Omental fat pad (tissue), 4 donors: ENCODE results near the gene CSHL1. TPM values are rescaled to one million over a fixed set of nuclear protein-coding genes. Genes with fewer than 3 reads are reported as not detected.
A peak's percentile ranks its signal among the peaks of the same experiment; 100 is the strongest.
"Not testable (repeated sequence)": the region's sequence is repeated elsewhere in the genome, so short reads cannot be mapped to it uniquely, and the experiment has no call there.

Experiments used
- ATAC-seq: fragments of 150-250 bp; one replicate; pipeline ENCODE4 v1.9.1; 2016; ENCODE audit warnings: mild to moderate bottlenecking, moderate library complexity; ENCODE audit not compliant: low FRiP score
- DNase-seq: peaks from one replicate; pipeline ENCODE4 v3.0.0-alpha.2; 2019; ENCODE audit warnings: low spot score
- total RNA-seq, 4 donors: library from RNA; depleted of rRNA; stranded (reverse); fragments of >200 nt; gene quantifications; one replicate each; pipeline ENCODE4 v1.1.0, GENCODE V29; 2016
- TF ChIP-seq, protein P1 (sequence below), 3 donors: fragments of 450-650 bp; IDR thresholded peaks; one replicate each; pipeline ENCODE4 v1.5.1; 2016 to 2017; ENCODE audit warnings: antibody characterized with exemption in 3 of 3, mild to moderate bottlenecking in 3 of 3, moderate library complexity in 2 of 3

CSHL1 gene
- total RNA-seq, 4 donors from 2014 or later = not detected

DNA sequence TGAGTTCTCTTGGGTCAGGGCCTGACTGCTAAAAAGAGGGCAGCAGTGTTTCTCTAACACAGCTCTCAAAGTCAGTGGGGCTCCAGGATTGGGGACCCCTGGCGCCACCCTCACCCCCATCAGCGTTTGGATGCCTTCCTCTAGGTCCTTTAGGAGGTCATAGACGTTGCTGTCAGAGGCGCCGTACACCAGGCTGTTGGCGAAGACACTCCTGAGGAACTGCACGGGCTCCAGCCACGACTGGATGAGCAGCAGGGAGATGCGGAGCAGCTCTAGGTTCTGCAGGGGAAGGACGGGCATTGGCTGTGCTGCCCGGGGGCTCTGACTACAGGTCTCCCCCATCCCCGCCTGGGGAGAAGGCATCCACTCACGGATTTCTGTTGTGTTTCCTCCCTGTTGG lies 6.6 kb upstream of the CSHL1 start:
- DNase-seq = no peak

DNA sequence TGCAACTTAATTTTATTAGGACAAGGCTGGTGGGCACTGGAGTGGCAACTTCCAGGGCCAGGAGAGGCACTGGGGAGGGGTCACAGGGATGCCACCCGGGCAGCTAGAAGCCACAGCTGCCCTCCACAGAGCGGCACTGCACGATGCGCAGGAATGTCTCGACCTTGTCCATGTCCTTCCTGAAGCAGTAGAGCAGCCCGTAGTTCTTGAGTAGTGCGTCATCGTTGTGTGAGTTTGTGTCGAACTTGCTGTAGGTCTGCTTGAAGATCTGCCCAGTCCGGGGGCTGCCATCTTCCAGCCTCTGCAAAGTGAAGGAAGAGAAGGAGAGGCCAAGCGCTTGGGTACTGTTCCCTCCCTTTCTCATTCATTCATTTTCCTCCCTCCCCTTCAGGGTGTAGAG lies 6.1 kb upstream of the CSHL1 start:
- not testable (repeated sequence) for ATAC-seq, DNase-seq

More for the DNA sequence above, 6.6 kb upstream of the CSHL1 start:
- ATAC-seq = no peak
- TF ChIP-seq, protein P1, sequence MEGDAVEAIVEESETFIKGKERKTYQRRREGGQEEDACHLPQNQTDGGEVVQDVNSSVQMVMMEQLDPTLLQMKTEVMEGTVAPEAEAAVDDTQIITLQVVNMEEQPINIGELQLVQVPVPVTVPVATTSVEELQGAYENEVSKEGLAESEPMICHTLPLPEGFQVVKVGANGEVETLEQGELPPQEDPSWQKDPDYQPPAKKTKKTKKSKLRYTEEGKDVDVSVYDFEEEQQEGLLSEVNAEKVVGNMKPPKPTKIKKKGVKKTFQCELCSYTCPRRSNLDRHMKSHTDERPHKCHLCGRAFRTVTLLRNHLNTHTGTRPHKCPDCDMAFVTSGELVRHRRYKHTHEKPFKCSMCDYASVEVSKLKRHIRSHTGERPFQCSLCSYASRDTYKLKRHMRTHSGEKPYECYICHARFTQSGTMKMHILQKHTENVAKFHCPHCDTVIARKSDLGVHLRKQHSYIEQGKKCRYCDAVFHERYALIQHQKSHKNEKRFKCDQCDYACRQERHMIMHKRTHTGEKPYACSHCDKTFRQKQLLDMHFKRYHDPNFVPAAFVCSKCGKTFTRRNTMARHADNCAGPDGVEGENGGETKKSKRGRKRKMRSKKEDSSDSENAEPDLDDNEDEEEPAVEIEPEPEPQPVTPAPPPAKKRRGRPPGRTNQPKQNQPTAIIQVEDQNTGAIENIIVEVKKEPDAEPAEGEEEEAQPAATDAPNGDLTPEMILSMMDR (IDR thresholded peaks at IDR 0.05) = no peak

DNA sequence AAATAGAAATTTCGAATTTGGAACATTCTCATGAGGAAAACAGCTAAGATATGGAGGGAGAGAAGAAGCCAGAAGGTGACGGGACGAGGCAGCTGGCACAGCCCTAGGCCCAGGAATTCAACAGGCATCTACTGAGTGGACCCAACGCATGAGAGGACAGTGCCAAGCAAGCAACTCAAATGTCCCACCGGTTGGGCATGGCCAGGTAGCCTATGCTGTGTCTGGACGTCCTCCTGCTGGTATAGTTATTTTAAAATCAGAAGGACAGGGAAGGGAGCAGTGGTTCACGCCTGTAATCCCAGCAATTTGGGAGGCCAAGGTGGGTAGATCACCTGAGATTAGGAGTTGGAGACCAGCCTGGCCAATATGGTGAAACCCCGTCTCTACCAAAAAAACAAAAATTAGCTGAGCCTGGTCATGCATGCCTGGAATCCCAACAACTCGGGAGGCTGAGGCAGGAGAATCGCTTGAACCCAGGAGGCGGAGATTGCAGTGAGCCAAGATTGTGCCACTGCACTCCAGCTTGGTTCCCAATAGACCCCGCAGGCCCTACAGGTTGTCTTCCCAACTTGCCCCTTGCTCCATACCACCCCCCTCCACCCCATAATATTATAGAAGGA lies 5.6 kb upstream of the CSHL1 start:
- DNase-seq = no peak
- TF ChIP-seq, protein P1 (IDR thresholded peaks at IDR 0.05) = no peak
- no peak for ATAC-seq

DNA sequence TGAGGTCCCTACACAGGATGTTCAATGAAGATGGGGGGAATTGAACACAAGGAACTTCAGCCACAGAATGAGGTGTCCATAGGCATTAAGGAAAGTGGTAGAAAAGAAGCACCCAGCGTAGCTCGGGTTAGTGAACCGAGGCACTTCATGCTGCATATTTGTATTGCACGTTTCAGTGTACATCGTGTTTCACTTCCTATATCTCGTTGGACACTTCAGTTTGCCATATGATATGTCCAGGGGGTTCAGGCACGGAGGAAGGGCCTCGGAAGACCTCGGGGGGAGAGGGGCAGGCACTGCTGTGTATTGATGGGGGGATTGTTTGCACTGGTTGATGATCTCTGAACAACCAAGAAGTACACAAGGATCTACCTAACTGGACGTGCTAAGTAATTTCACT lies 4.7 kb upstream of the CSHL1 start:
- not testable (repeated sequence) for ATAC-seq, DNase-seq

DNA sequence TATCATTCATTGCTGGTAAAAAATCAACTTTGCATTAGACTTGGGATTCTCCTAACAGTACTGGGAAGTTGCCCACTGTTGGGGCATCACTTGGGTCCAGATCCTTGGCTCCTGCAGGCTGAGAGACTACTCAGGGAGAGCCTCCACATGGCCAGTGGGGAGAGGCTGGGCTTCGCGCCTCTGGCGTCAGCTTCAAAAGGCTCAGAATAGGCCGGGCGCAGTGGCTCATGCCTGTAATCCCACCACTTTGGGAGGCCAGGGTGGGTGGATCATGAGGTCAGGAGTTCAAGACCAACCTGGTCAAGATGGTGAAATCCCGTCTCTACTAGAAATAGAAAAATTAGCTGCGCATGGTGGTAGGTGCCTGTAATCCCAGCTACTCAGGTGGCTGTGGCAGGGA lies 3.4 kb upstream of the CSHL1 start:
- DNase-seq (no peak), ATAC-seq (no peak)
- TF ChIP-seq, protein P1 (IDR thresholded peaks at IDR 0.05) = no peak

DNA sequence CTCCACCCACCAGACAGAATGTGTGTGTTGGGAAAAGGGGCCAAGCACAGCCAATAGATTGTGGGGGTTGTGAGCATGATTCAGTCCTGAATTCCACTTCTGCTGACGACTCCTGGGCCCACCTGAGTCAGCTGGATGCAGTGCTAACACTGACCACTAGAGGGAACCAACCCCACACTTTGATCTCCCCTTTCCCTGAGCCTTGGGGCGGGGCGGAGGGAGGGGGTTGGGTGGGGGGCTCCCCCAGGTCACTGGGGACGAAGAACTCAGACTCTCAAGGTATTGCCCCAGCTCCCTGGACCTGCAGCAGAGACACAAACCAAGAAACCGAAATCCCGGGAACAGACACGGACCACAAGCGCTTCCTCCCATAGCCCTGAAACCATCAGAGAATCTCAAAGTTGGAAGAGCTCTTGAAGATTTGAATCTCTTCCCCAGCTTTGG lies 621 bp upstream of the CSHL1 start:
- DNase-seq = no peak
- TF ChIP-seq, protein P1 (IDR thresholded peaks at IDR 0.05) = no peak
- ATAC-seq = peak; percentile 63

DNA sequence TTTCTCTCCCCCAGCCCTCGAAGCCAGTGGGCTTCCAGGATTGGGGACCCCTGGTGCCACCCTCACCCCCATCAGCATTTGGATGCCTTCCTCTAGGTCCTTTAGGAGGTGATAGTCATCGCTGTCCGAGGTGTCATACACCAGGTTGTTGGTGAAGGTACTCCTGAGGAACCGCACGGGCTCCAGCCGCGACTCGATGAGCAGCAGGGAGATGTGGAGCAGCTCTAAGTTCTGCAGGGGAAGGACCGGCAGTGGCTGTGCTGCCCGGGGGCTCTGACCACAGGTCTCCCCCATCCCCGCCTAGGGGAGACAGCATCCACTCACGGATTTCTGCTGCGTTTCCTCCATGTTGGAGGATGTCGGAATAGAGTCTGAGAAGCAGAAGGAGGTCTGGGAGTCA lies 962 bp downstream of the CSHL1 start:
- DNase-seq (no peak), ATAC-seq (no peak)
- TF ChIP-seq, protein P1 (IDR thresholded peaks at IDR 0.05) = no peak

DNA sequence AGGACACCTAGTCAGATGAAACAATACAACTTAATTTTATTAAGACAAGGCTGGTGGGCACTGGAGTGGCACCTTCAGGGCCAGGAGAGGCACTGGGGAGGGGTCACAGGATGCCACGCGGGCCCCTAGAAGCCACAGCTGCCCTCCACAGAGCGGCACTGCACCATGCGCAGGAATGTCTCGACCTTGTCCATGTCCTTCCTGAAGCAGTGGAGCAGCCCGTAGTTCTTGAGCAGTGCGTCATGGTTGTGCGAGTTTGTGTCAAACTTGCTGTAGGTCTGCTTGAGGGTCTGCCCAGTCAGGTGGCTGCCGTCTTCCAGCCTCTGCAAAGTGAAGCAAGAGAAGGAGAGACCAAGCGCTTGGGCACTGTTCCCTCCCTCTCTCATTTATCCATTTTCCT lies 1.5 kb downstream of the CSHL1 start:
- not testable (repeated sequence) for ATAC-seq, DNase-seq

DNA sequence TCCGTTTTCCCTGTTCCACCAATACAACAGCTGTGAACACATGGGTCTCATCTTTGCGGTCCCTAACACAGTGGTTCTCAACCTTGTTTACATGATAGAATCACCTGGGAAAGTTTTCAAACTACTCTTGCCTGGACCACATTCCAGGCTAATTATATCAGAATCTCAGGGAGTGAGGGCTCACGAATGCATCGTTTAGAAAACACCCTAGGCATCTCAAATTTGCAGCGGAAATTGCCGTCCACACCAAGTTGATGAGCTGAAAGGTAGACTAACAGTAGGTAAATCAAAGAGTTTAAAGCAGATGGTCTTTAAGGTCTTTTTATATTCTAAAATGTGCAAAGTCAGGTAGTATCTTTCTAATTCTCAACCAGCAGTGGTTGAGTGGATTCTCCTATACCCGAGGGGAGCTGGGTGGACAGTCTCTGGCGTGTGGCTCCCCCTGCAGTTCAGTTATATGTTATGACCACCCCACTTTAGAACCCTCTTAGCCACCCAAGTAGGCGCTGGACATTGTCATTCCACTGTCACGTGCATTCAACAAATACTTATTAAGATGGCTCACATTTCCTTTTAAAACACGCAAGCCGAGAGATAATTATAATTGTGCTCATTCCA lies 3.8 kb downstream of the CSHL1 start:
- DNase-seq, ATAC-seq: not testable (repeated sequence)

DNA sequence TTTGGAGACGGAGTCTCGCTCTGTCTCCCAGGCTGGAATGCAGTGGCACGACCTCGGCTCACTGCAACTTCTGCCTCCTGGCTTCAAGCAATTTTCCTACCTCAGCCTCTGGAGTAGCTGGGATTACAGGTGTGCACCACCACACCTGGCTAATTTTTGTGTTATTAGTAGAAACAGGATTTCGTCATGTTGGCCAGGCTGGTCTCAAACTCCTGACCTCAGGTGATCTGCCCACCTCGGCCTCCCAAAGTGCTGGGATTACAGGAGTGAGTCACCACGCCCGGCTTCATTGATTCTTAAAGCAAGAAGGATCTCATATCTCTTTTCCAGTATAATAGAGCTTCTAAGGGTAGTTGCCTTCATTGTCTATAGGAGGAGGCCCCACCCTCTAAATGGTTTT lies 6.3 kb downstream of the CSHL1 start:
- ATAC-seq, DNase-seq: not testable (repeated sequence)

DNA sequence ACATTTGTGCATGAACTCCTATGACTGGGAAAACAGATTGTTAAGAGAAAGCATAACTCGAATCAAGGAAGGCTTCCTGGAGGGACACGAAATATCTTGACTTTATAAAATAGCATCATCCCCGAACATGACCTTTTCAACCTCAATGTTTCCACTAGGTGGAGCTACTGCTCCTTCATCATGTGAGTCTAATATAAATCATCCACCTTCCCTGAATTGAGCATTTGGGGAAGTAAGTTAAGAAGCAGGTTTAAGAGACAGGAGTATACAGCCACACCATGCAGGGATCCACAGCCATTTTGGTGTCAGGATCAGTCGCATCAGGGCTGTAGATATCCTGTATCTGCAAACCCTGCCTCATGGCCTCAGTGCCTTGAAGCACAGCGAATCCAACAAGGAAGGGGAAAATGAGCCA lies 7.3 kb downstream of the CSHL1 start:
- not testable (repeated sequence) for DNase-seq
- peak; percentile 28 for ATAC-seq

DNA sequence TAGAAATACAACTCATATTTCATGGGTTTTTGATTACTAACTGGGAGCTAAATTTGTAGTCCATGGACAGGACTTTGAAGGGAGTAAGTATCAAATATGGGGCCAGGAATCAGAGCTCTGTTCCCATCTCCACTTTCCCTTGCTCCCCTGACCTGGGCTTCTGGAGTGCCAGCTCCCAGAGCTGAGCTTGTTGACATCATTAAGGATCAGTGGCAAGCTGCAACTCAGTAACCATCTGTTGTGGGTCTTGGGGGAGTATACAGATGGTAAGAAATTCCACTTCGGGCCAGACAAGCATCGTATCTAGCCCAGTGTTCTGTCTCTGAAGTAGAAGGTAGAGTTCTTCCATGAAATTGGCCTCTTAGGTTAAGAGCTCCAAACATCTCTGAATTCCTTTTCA lies 9.1 kb downstream of the CSHL1 start:
- ATAC-seq = not testable (repeated sequence)

More for the DNA sequence above, 9.1 kb downstream of the CSHL1 start:
- not testable (repeated sequence) for DNase-seq
